GM21381 (cell line): ENCODE data around the gene SPOCK2.
"Not testable (repeated sequence)": the region's sequence is repeated elsewhere in the genome, so short reads cannot be mapped to it uniquely, and the experiment has no call there.

ENCODE experiments used
- ATAC-seq: cut with Tn5 transposase; IDR thresholded peaks from one replicate; pipeline ENCODE4 v1.9.1; 2021; ENCODE audit warnings: mild to moderate bottlenecking, moderate library complexity; ENCODE audit not compliant: unreplicated experiment

The SPOCK2 gene

DNA sequence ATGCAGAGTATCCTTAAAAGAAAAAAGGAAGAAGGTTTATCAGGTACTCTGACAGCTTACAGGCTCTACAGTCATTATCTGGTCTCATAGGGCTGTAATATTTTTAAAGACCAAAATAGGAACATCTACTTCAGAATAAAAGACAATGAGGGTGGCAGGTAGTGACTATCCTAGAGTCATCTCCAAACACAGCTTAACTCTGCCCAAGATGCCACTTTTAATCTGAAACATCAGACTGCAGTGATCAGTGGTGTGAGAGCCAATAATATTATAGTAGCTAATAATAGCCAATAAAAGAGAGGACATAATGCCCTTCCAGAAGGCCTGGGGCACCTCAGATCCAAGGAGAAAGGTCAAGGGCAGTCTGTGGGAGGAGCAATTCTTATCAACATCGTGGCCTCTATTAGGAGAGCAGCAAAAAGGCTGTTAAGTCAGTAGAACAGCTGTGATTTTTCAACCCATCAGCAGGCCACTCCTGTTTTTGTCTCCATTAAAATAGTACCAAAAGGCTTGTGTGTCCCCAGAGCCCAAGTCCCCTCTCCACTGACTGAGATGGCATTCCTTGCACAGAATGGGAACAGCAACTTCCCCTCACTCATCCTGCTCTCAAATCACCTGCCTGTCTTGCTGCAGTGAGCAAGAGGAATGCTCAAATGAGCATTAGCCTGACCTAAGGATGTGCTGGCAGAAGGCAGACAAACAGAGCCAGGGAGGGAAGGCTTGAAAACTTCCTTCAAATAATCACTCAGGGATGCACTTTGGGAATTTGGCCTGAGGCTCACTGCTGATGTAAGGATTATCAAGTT, 20.7 kb upstream of the SPOCK2 start:
- no peak for ATAC-seq

- ATAC-seq: not testable (repeated sequence)
Measured at GRCh38 chr10:72108004-72108370, 19.6 kb upstream of the SPOCK2 start.

DNA sequence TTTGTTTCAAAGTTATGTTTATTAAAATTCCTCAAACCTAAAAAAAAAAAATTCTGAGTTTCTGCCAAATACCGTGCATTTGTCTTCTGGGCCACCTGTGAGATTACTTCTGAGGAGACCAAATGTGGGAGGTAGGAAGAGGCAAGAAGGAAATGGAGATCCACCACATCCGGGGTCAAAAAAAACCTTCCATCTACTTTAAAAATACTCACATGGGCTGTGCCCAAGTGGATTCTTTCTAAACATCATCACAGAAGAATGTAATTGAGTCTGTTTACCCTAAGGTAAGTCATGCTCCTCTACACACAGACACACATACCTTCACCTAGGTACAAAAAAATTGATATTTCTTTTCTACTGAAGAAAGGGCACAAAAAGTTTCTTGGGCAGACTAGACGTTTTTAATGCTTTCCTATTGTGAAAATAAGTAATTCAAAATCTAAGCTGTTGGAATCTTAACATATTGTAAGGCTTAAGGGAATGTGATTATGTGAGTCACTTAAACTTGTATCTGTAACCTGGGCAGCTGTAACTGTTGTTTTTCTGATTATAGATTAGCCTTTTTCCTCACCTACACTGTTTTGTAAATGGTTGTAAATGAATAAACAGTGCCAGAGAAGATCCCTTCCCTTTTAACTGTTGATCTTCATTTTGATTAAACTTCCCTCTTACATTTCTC, 19.1 kb upstream of the SPOCK2 start:
- ATAC-seq: no peak

DNA sequence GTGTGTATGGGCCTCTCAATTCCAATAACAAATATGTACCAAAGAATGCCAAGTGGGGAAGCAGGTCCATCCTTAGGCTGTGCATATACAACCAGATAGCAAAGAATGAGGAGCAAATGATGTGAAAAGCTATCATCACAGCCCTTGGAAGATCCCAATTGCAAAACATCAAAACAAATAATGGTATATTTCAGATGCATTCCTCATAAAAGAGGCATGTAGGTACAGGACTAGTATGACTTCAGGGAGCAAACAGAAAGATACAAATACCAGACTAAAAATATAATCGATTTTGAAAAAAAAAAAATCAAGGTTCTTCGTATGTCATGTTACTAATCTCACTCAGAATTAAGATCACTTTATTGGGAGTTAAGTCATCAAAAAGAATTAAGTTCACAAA, 18.5 kb upstream of the SPOCK2 start:
- no peak for ATAC-seq

DNA sequence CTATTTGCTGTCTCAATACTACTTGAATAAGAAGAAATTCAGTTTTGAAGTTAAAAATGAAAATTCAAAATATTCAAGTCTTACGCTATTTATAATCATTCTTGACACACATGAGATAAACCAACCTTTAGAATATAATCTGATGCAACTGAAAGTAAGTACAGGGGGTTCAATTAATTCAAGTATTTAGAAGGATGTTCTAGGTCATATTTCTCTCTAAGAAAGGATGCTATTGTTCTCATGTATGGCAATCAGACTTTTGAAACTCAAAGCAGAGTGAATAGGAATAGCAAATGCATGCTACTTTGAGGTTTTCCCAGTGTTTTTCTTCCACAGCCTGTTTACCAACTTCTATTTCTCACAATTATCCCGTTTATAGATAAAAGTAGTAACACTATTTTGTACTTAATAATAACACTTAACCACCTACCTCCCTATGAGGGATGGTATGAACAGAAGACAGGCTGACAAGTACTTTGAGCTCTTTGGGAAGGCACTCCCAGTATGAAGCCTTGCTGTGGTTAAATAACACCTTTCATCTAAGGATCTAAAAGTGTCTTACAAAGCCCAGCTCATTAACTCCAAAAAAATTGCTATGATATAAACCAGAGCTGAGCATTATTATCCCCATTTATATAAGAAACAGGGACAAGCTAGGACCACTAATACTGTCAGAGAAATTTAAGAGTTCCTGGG, 18.0 kb upstream of the SPOCK2 start:
- ATAC-seq: no peak

DNA sequence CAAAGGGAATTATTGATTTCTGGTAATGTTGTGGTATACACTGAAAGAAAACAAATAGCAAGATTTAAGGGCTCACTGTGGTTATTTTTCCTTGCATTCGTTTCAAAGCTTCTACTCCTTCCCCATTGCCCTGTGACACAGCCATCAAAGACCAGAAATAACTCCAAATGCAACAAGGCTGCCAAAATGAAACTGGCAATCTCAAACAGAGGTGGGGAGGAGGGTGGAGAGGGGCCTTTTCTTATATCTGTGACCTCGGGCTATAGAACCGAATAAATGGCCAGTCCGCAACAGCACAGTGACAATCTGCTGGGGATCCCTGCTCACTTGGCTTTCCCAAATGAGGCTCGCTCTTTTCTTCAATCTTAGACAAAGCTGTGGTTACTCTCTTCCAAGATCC, 17.4 kb upstream of the SPOCK2 start:
- no peak for ATAC-seq

- no peak for ATAC-seq
Measured at GRCh38 chr10:72105098-72105475, 16.7 kb upstream of the SPOCK2 start.

DNA sequence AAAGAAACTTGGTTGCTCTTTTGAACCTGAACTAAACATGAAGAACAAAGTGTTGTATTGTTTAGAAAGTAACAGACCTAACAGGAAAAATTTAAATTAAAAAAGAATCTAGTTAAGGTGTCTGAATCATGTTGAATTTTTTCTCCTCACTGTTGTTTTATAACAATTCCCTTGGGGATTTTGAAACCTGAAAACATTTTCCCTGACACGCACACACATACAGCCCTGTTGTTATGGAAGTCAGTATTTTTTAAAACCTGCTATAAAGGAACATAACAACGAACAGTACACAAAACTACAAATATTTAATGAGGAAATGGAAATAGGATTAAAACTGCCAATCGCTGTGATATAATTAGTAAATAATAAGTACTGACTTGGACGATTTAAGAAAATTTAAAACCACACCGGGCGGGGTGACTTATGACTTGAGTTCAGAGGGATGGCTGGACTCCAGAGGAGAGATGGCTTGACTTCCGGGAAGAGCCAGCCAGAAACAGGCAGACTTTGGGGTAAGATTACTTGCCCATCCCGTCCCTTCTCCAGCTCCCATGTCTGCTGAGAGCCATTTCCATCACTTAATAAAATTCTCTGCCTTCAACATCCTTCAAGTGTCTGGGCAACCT, 16.2 kb upstream of the SPOCK2 start:
- ATAC-seq: no peak

DNA sequence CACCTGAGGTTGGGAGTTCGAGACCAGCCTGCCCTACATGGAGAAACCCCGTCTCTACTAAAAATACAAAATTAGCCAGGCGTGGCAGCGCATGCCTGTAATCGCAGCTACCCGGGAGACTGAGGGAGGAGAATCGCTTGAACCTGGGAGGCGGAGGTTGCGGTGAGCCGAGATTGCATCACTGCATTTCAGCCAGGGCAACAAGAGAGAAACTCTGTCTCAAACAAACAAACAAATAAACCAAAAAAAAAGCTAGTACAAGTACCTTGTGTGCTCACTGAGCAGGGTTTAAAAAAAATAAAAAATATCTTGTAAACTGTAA, 11.2 kb upstream of the SPOCK2 start:
- ATAC-seq: no peak

- no peak for ATAC-seq
Measured at GRCh38 chr10:72098836-72099599, 10.7 kb upstream of the SPOCK2 start.

- no peak for ATAC-seq
Measured at GRCh38 chr10:72098301-72098835, 10.0 kb upstream of the SPOCK2 start.

GRCh38 chr10:72097448-72098300, 9.3 kb upstream of the SPOCK2 start:
- ATAC-seq: no peak

DNA sequence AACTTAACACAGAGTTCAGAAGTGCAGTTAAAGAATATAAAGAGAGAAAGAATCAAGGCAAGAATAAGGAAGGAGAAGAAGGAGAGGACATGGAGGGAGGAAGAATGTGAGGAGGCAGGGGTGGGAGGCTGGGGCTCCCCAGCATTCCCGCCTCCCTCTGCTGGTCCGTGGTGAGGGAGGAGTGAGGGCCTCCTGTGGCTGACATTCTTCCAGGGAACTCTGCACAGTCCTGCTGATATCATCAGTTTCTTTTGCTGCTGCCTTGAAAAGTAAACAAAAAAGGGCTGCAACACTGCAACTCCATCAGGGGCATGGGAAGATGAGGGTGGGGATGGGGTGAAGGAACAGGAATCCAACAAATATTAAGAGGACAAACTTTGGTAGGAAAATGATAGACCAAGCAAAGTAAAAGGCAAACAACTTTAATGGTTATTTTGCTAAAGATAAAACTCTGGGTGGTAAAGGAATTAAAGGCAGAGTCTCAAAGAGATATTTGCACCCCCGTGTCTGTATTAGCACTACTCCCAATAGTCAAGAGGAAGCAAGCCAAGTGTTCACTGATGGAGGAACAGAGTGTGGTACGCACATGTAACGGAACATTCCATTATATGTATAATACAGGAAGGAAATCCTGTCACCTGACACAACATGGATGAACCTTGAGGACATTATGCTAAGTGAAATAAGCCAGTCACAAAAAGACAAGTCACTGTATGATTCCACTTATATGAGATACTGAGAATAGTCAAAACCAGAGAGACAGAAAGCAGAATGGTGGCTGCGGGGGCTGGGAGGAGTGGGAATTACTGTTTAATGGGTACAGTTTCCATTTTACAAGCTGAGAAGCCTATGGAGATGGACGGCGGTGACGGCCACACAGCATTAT, 8.0 kb upstream of the SPOCK2 start:
- no peak for ATAC-seq

GRCh38 chr10:72095195-72095594, 6.8 kb upstream of the SPOCK2 start:
- no peak for ATAC-seq

DNA sequence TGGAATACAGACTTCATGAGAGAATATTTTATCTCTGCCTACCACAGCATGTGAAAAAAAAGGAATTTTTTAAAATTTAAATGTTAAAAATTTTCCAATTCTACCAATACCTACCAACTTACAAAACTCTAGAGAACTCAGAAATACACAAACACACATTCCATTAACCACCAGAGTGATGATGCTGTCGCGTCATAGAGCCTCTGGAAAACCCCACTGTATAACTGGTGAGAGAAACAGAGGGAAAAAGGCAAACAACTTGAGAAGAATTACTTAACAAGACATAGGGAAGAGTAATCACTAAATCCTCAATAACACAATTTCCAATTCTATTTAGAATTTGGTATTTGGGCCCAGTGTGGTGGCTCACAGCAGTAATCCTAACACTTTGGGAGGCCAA, 6.2 kb upstream of the SPOCK2 start:
- ATAC-seq: no peak

DNA sequence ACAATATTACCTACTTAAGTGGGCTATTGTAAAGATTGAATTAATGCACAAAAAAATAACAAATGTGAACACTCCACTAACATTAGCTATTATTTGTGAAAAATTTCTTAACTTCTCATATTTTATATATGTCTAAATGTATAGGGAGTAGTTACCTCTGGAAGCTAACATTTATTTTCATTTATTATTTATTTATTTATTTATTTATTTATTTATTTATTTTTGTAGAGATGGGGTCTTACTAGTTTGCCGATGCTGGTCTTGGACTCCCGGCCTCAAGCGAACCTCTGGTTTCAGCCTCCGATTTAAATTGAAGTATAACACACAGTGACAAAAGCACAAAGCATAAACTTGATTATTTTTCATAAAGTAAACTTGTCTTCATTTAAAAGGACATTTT, 5.1 kb upstream of the SPOCK2 start:
- no peak for ATAC-seq

DNA sequence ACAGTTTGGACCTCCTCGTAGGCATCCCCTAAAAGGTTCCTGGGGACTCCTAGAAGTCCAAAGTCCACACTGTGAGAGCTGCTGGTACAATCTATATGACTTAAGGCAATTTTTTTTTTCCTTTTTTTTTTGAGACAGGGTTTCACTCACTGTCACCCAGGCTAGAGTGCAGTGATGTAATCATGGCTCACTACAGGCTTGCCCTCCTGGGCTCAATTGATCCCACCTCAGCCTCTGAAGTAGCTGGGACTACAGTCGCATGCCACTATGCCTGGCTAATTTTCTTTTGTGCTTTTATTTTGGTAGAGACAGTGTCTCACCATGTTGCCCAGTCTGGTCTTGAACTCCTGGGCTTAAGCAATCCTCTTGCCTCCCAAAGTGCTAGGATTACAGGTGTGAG, 4.6 kb upstream of the SPOCK2 start:
- ATAC-seq: no peak

- ATAC-seq: no peak
Measured at GRCh38 chr10:72092171-72092924, 4.0 kb upstream of the SPOCK2 start.
